NCI-H524 treated with DMSO at 0.1 percent for 48 hours (cell line): ENCODE data around the gene DENND1A.
"Not testable (repeated sequence)": the region's sequence is repeated elsewhere in the genome, so short reads cannot be mapped to it uniquely, and the experiment has no call there.

Experiments used
- DNase-seq: peaks from one replicate; lab custom pipeline; 2025; lab: John Stamatoyannopoulos, UW

DENND1A gene

DNA sequence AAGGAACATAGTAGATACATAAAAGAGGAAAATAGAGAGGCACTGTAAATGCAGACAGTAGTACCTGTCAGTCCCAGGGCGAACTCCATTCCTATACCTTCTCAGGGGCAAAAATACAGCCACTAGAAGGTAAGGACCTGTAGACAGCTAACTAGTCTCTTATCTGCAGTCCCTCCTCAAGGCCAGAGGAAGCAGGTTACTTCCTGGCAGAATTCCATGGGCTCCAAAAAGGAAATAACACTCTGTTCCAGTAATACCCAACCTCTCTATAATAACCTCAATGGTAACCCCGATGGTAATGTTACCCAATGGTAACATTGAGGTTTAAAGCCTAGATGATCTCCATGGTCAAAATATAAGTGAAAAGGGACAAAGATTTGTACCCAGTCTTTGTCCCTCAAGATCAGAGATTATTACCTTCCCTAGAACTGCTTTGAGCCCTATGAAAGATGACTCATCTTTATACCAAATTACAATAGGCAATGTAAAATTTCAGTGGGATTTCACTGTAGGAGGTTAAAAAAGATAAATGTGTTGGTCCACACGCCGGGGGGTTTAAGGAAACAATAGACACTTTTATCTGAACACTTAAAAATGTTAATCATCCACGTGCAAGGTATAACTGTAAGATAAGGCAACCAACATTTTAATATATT is 113.0 kb downstream of the DENND1A start:
- no peak for DNase-seq

DNA sequence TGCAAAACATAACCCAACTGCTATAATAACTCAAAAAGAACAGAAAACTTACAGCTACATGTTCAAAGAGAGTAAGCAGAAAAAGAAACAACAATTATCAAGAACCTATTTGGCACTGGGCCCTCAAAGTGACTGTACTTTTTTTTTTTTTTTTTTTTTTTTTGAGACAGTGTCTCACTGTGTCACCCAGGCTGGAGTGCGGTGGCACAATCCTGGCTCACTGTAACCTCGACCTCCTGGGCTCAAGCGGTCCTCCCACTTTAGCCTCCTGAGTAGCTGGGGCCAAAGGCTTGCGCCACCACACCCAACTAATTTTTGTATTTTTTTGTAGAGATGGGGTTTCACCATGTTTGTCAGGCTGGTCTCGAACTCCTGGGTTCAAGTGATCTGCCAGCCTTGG is 114.1 kb downstream of the DENND1A start:
- DNase-seq, result not testable (repeated sequence)

DNA sequence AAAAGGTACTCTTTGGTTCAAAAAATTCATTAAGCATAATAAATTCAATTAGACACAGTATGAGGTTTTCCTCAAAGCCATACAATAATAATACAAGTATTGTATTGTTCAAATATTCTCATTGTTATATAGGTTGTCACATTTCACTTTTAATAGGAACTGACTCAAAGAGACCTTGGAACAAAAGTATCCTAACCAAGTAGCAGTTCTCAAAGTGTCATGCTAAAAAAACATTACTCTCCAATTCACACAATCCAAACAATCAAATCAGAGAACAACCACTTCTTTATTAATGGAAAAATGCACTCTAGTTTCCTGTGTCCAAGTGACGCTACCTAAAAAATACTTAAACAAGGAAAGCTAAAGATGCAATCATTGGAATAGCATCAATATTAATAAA is 115.4 kb downstream of the DENND1A start:
- DNase-seq, result no peak

DNA sequence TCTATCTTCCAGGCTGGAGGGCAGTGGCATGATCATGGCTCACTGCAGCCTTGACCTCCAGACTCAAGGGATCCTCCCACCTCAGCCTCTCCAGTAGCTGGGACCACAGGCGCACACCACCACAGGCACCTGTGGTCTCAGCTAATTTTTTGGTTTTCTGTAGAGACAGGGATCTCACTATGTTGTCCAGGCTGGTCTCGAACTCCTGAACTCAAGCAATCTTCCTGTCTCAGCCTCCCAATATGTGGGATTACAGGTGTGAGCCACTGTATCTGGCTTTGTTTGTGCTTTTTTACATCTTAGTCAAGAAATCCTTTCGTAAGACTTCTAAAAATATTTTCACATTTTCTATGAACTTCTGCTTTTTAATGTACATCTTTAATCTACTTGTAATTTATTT is 116.9 kb downstream of the DENND1A start:
- no peak for DNase-seq

DNA sequence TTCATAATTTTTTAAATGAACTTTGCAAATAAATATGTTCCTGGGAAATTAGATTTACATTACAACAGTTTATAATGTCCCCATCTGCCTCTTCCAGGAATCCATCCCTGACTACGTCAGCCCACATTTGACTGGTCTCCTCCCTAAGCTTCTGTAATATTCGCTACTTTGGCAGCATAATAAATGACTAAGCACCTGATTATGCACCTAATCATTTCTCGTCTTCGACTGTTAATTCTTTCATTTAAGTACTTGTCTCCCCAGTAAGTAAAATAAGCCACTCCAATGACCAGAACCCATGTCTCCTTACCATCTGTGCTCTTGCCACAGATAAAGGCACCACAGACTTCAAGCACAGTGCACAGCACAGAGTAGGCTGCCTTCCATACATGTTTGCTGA is 122.7 kb downstream of the DENND1A start:
- peak; percentile 100 for DNase-seq

DNA sequence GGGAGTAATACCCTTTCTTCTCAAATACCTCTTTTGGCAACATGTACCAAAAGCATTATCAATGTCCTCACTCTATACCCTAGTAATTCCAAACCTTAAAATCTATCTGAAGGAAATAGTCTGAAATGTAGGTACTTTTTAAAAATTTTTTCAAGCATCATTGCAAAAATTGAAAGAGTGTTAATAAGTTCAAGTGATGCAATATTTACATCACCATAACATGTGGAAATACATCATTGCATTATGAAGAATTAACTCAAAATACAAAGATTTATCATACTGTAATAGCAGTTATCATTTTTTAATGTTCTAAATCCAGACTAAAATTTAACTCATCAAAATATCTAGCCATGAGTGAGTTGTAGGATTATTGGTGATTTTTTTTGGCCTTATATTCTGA is 123.1 kb downstream of the DENND1A start:
- DNase-seq, result no peak

DNA sequence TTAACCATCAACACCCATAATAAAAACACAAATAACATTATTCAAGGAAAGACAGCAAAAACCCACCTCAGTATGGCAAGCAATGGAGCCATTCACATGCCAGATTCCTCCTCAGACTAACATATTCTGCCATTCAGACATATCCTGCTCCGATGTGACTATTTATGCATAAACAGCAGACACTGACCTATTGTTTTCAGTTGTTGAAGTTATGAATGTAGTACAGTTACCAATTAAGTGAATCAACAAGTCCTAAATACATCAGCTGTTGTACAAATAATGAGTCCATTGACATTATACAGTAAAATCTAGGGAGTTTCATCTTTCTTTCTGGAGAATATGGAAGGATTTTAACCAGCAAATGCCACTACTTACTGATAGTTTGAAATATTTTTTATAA is 131.7 kb downstream of the DENND1A start:
- DNase-seq, result no peak

DNA sequence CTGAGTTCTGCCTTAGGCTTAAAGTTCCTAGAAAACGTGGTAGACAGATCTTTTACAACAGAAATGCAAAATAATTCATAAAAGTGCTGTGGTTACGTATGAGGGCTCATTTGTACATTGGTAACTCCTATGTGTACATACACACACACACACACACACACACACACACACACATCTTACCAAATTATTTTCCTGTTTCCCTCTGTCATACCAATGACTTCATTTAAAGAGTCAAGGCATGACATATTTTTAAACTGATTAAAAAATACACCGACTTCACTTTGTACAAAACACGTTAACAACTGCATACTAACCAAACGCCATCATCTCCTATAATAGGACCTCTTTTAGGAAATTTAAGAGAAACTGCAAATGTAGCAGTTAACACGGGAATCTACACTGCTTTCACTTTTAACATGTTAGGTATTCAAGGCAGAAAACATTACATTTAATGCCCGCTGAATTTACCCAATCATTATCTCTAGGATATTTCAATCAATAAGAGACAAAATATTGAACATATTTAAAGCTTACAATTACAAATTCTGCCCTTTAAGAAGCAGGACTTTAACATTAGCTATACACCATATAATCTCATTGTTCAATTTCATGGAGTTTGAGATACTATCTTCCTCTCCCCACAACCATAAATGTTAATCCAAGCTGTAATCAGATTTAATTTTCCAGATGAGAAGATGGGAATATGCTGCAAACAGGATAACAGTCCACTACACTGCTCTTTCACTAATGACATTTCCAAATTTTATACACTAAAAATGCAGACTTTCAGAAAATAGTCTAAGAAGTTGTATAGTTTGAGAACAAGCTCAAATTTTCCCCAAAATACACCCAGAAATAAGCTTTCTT is 133.1 kb downstream of the DENND1A start:
- DNase-seq, result no peak

DNA sequence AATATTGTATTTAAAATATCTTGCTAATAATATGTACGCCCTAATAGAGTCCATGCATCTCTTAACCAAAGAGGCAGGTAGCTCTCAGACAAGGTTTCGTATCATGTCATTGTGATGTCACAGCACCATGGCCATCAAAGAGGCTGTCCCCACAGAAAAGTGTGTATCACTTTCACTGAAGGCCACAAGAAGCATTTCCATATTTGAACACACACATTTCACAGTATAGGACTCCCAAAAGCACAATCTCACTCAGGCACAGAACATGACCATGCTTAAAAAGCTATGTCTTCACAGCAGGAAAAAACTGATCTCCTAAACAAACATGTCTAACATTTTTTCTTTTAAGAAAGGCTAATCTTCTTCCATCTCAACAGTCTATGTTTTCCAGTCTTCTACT is 133.8 kb downstream of the DENND1A start:
- no peak for DNase-seq

DNA sequence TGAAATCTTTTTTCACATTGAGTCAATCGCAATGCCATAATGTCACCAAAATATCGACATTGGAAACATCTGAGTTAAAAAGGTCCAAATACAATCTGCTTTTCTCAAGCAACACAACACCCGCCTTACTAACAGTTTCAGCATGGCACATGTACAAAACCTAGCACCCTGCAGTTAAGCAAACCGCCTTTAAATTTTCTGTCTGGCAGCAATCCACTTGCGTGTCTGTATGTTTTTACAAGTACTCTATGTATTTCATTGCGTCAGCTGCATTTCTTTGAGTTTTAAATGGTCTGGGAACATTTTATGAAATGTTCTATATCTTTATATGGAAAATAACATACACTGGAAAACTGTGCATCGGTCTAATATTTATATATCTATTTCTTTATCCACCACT is 134.6 kb downstream of the DENND1A start:
- no peak for DNase-seq

DNA sequence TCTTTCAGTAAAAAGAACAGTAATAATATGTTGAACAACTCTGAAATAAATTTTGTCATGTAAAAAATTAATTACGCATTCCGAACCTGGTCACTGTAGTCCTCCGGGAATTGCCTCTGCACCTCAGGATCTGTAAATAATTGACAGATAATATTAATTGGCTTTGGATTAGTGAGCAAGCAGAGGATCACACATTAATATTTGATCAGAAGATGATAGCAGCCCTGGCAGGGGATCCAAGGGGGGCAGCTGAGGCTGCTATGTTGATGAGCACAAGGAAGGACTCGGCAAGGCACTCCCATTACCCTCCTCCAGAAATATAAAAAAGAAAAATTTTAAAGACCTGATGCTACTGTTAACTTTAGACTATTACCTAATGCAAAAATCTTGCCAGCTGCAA is 137.4 kb downstream of the DENND1A start:
- no peak for DNase-seq

DNA sequence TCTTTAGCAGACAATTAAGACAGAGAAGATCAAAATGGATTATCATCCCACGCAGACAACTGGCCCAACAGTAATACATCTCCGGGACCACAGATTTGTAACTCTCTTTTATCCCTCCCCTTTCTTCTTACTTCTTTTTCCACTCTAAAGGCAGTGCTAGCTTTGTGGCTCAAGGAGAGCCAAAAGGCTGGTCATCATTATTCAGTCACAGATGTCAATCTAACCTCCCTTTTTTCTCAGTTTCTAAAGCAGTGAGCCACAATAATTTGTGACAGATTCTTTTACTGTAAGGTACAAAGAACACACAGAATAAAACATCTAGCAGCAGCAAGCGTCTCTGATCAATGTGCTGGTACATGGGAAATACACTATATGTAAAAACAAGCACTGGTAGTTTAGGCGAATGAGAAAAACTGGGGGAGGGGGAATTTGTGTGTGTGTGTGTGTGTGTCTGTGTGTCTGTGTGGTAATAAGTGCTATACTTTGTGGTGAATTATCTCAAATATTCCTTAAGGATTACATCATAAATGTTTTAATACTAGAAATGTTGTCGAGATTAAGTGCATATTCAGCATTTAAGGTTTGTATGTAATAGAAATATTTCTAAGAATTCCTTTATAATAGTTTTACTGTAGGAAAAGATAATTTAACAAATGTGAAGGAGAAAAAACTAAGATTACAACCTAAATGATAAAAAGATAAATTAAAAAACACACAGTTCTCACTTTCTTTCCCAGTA is 140.2 kb downstream of the DENND1A start:
- DNase-seq, result no peak

DNA sequence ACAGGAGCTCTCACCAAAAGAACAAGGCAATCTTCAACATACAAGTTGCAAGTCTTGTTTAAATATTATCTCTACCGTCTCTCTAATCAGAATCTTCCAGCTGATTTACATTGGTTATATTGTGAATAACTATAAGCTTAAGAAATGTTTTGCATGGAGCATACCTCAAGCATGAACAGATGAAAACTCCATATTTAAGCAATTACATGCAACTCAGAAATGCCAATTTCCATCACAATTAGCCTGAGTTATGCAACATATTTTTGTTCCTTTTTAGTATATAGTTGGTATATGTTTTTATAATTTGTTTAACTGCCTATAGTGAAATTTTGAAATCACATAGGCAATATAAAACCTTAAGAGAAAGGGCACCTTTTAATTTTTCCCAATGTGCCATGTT is 142.5 kb downstream of the DENND1A start:
- no peak for DNase-seq

DNA sequence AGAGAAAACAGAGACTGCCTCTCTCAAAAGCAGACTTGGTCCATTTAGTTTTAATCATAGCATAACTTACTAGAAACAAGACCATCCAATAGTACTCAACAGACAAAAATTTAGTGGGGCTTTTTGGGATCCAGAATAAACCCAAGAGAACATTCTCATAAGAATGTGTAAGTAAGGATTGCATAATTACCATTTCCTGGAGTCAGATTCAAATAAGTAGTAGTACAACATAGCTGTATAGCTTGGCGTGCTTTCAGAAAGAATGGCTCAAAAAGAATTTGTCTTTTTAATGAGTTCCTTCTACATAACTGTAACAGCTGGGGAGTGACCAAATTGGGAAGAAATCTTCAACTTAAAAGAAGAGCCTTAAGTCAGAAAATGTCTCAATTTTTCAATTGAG is 145.4 kb downstream of the DENND1A start:
- DNase-seq, result no peak

DNA sequence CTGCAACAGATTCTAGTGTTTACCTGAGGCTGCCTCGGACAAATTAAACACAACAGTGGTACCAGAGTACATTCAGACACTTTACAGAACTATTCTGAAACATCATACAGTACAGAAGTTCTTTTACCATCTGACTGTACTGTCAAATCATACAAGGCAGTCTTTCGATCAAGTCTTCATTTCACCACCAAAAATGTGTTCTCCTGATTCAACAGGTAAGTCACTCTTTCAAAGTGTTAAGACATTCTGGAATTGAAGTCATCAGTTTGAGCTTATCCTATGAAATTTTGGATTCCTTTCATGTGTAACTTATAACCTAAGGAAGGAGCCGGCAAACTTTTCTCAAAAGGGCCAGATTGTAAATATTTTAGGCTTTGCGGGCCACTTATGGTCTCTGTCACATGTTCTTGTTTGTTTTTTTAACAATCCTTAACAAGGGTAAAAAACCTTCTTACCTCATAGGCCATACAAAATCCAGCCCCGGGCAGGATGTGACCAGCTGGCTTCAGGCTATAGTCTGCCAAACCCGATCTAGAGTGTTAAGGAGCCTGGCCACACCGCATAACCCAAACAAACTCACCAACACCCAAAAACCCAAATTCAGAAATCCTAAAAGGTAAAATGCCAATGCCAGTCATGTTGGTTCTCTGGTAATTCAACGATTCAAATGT is 151.6 kb downstream of the DENND1A start:
- DNase-seq, result no peak

DNA sequence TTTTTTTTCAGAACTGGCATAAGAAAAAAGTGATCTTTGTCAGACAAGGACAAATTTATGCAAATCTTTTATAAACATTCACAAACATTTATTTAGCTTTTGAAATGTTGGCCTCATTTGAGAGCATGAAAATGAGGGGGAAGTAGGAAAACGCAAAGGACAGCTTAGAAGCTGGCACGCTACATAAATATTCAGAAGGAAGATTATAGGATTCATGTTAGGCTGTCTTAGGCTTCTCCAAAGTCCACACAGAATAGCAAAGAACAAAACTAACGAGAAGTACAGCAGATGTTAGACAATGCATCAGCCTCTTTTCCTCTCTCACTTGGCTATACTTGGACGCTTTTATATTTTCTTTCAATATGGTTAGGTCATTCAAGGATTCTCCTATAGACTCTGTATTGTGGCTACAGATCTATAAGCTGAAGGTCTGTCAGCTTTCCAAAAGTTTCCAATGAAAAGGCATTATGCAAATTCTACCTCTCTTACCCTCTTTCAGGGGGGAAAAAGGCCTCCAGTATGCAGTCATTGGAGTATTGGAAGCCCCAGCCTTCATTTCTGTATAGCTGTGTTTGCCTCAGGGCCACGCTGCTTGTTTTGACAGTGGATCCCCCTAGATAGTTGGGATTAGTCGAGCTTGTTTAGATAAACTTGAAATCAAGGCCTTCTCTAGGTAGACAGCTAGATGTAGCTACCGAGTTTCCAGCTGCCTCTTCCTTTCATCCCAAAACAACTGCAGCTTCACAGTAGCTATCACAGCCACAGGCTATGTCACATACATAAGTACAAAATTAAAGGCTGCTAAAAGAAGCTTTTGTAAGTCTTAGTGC is 153.0 kb downstream of the DENND1A start:
- DNase-seq, result peak; percentile 64

DNA sequence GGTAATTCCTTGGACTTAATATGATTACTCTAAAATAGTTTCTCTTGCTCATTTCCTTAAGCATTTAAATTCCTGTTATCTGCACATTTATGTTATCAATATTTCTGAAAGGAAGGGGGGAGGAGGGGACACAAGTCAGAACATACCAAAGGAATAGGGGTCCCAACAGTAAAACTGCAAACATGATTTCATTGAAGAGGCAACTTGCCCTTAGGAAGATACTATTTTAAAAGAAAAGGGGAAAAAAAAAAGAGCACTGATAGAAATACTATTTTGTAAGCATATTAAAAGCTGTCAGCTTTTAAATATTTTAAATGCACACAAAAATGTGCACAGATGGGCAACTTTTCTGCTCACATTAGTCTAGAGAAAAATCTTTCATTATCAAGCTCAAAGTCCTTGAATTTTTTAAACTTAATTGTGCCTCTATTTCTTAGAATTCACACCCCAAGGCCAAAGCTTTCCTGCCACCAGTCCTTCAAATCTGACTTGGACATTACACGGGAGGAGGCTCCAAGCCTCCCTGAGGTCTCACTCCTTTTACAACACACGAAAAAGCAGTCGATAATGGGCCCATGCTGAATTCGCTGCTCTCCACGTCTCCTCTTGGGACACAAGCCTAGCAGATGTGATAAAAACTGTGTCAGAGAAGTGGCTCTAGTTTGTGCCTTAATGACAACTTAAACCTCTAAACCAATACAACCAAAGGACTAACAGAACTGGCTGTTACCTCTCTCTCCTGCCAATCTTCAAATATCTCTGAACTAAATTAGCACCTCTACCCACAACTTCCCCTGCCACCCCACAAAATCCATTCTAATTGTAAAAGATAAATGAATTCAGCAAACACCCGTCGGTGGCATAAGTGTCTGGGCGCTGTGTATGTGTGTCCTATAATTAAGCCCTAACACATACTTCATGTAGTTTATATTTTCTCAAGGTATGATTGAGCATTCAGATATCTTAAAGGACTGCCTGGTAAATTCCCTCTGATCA is 154.3 kb downstream of the DENND1A start:
- peak; percentile 40 for DNase-seq

DNA sequence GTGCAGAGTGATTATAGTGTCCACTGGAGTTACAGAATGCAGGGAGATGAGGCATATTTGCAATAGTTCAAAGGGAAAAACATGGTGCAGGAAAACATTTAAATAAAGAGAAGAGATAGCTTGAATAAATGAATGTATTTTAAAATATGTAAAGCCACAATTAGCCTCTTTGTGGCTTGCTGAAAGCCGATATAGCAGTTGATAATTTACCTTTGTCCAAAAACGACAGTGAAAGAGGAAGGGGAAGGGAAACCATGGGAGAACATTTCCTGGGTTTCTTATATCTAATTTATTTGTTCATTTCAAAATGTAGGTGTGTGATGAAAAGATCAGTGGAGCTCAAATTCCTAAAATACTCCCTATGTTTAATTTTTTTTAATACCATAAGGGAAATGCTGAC is 156.1 kb downstream of the DENND1A start:
- DNase-seq, result no peak

DNA sequence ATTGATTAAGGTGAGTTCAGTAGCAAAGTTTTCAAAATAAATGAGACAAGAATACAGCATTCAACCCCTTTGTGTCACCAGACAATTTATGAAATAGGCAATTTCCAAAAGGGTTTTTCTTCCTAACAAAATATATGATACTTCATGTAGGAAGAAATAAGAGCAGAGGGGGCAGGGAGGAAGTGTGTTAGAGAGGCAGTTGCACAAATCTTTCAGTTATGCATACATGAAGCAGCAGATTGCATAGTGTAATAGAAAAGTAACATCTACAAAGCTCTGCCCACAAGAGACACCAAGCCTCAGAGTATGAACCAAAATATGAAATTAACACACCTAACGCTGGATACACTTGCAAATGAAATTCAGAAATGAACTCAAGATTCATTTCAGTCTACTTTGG is 157.0 kb downstream of the DENND1A start:
- DNase-seq, result no peak

DNA sequence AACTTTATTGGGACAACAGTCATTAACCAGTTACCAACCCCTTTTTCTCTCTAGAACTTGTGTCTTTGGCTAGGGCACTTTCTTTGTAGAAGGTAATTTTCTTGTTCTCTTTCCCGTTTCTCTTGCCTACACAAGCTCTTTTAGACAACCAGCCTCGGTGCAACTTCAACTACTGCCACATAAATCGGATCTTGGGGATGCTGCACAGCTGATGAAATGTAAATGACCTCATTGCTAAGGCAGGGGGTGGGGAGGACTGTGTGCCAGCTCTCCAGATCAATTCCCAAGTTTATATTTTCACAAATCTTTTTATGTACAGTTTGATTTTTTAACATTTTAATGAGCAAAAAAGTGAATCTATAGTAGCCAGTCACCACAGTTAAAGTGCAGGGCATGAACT is 157.6 kb downstream of the DENND1A start:
- DNase-seq, result no peak
